AG09309 (cell line): ENCODE measurements around the gene ITGA5.
A peak's percentile ranks its signal among the peaks of the same experiment; 100 is the strongest.

ENCODE experiments used
- DNase-seq: peaks from one replicate; pipeline ENCODE4 v3.0.0-alpha.2; 2010; ENCODE audit warnings: low read depth
- H3K4me3 ChIP-seq: 2 replicates; pipeline ENCODE4 v1.5.1; 2011; ENCODE audit warnings: mild to moderate bottlenecking, low read depth, low read length, moderate library complexity; ENCODE audit not compliant: control insufficient read depth
- TF ChIP-seq, protein P1 (sequence below): IDR thresholded peaks from 2 replicates; pipeline ENCODE4 v1.5.1; 2011; ENCODE audit warnings: mild to moderate bottlenecking, low read depth, low read length, inconsistent platforms; ENCODE audit not compliant: insufficient read depth, control insufficient read depth; ENCODE audit errors: missing control alignments

The ITGA5 gene

GRCh38 chr12:54372113-54372806, 46.8 kb downstream of the ITGA5 start:
- H3K4me3 ChIP-seq, result no peak overlapping the region
- TF ChIP-seq, protein P1, sequence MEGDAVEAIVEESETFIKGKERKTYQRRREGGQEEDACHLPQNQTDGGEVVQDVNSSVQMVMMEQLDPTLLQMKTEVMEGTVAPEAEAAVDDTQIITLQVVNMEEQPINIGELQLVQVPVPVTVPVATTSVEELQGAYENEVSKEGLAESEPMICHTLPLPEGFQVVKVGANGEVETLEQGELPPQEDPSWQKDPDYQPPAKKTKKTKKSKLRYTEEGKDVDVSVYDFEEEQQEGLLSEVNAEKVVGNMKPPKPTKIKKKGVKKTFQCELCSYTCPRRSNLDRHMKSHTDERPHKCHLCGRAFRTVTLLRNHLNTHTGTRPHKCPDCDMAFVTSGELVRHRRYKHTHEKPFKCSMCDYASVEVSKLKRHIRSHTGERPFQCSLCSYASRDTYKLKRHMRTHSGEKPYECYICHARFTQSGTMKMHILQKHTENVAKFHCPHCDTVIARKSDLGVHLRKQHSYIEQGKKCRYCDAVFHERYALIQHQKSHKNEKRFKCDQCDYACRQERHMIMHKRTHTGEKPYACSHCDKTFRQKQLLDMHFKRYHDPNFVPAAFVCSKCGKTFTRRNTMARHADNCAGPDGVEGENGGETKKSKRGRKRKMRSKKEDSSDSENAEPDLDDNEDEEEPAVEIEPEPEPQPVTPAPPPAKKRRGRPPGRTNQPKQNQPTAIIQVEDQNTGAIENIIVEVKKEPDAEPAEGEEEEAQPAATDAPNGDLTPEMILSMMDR, result no peak
- no peak for DNase-seq

DNA sequence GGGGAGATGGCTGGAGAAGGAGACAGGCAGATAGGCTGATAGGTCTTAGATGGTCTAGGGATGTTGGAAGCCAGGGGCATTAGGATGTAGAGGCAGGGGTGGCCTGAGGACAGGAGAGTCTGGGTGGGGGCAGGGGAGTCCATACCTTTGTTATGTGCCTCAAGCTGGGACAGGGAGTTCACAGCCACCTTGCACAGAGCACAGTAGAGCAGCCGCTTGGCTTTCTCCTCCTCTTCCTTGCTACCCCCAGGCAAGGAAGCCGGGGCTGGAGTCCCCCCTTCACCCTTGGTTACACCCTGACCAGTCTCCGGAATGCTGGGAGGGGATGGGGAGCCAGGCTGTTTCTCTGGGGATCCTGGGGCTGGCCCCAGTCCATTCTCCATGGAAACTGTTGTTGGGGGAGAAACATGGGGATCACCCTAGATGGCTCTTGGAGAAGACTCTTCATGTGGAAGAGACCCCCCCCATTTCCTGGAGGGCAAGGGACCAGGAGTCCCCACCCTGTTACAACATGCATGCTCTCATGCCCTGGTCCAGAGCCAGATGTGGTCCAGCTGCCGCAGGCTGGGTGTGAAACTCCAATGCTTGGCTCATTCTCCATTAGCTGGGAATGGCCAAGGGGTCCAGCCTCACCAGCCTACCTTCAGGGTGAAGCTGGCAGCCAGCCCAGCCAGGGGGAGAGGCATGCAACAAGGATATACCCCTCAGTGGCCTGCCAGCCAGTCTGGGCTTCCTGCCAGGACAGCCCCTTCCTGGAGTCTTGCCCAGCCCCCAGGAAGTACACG, 47.5 kb downstream of the ITGA5 start:
- no peak for DNase-seq
- TF ChIP-seq, protein P1, result no peak
- no peak overlapping the region for H3K4me3 ChIP-seq

- TF ChIP-seq, protein P1, result peak; percentile 91
- H3K4me3 ChIP-seq, result peak overlapping the region; percentile 51
- DNase-seq, result peak; percentile 48
These were observed 48.8 kb downstream of the ITGA5 start for GRCh38 chr12:54370171-54370730.

- peak overlapping the region; percentile 51 for H3K4me3 ChIP-seq
- TF ChIP-seq, protein P1, result no peak
- no peak for DNase-seq
These were observed 49.4 kb downstream of the ITGA5 start for GRCh38 chr12:54369597-54370131.

DNA sequence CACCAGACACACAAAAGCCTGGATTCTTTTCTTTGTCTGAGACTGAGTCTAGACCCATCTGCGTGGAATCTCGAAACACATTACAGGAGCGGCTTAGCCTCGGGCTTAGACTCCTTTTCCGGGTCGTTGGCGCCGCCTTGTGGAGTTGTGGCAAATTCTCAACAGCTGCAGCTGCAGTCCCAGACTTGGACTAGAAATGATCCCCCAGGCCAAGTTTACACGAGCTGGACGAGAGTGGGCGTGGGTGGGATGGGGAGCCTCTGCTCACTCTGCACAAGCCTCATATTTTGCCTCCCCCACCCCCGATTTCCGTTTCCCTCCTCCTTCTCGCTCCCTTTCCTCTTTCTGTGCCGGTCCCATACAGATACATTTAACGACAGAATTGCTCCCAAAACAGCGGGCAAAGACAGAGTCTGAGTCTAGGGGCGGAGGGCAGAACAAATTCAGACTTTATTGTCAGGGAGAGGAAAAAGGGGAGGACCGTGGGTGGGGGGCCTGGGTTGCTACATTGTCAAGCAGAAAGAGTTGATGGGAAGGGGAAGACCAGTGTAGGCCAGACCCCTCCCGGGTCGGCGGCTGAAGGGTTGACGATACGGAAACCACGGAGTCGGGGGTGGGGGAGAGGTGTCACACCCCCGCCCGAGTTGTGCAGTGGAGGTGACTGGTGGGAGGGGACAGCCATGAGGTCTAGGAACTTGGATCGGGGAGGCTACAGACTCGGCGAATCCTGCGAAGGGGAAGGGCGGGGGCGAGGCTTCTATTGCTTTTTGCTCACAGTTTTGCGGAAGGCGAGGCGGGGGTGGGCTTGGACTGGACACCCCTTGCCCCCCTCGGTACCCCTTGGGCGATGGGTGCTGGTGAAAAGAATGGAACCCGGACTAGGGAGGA, 50.1 kb downstream of the ITGA5 start:
- H3K4me3 ChIP-seq, result peak overlapping the region; percentile 51
- peak; percentile 57 for DNase-seq
- TF ChIP-seq, protein P1, result peak; percentile 90
